Frontal cortex (tissue), 4 donors: ENCODE data around the gene ANKRD6. TPM values are rescaled to one million over a fixed set of nuclear protein-coding genes. Genes with fewer than 3 reads are reported as not detected.

Source experiments
- DNase-seq, 2 donors: peaks; one replicate each; pipeline ENCODE4 v3.0.0; 2012; ENCODE audit warnings: low spot score in 2 of 2
- FAIRE-seq: peaks from 2 replicates; lab custom pipeline; 2012; peaks lifted over from hg19 to GRCh38; lab: Jason Lieb, UNC
- small RNA-seq: library from RNA; depleted of rRNA; stranded (forward); fragments of <200 nt; gene quantifications from one replicate; pipeline ENCODE3, GENCODE V24; 2014
- total RNA-seq: library from RNA; depleted of rRNA; stranded (reverse); fragments of >200 nt; gene quantifications from one replicate; pipeline ENCODE4 v1.2.3, GENCODE V29; 2014
- donor health status: control.
- donor health status: control.
- donor health status: control.

ANKRD6 gene
- total RNA-seq, 1 donor from 2014 or later, result 28.9 TPM

DNA sequence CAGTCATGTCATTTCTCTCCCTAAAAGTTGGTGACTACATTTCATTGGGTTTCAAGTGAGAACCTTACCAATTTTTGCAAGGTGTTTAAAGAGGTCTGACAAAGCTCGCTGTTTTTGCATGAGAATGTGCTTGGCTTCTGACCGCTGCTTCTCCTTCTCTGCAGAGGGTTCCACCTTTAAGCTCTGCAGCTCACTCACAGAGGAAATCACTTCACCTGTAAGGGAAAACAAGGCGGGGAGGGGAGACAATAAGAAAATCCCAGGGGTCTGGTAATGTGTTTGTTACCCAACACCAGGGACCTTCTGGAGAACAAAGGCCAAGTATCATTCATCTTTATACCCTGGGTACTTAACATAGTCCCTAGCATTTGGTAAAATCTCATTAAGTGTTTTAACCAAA, 245.6 kb downstream of the ANKRD6 start:
- DNase-seq (no peak), FAIRE-seq (no peak)

DNA sequence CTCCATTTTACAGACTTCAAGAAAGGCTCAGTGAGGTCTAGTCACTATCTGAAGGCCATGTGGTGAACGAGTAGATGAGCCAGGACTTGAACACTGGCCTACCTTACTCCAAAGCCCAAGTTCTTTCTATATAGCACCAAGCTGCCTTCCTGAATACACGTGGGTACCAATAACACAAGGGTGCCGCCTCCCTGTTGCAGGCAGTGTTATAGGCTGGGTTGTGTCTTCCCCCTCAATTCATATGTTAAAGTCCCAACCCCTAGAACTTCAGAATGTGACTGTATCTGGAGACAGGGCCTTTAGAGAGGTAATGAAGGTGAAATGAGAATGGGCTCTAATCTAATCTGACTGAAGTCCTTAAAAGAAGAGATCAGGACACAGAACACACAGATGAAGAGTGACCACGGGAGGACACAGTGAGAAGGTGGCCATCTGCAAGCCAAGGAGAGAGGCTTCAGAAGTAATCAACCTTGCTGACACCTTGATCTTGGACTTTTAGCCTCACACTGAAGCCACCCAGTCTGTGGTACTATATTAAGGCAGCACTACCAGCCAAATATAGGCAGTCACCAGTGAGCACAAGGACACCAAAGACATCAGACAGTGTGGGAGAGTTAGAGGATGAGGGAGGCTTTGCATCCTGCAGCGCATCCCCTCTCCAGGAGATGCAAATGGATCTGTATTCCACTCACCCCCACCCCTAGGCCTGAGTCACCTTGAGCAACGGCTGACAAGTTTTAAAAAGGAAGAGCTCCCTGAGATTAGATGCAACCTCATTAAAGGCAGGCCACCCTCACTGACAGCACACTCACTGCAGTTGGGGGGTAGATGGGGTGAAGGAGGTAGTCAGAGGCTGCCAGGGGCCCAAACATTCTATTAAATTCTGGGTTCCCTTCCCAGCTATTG, 246.5 kb downstream of the ANKRD6 start:
- FAIRE-seq, result no peak
- DNase-seq, result no peak

DNA sequence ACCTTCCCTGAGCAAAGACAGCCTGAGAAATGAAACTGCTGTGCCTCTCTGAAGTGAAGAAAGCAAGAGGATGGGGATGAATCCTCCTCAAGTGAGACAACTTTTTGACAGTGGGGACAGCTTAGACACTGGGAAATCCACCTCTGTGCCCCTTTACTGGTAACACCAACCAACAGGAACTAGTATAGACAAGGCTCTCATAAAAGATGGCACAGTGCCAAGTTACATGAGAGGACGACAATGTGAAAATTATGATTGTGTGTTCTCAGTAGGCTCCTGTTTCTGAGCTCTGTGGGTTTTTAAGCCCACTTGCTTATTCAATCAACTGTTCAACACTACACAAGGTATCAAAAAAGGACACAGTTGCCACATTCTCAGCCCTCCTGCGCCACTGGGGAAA, 247.2 kb downstream of the ANKRD6 start:
- DNase-seq (no peak), FAIRE-seq (no peak)

DNA sequence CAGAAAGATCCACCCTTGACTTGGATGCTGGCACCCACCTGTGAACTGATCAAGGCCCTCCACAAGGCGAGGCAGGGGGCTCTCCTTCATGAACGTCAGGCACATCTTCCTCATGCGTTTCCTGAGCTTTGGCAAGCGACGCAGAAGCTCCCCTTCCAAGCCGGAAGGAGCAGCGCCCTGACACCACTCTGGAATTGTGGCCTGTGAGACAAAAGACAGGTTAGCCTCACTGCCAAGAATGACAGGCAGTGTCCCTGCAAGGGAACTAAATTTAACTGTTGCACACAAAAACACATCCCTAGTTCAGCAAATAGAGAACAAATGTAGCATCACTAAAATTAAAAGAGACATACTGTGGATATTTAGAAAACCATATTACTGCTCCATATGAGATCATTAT, 247.6 kb downstream of the ANKRD6 start:
- no peak for FAIRE-seq
- no peak for DNase-seq

DNA sequence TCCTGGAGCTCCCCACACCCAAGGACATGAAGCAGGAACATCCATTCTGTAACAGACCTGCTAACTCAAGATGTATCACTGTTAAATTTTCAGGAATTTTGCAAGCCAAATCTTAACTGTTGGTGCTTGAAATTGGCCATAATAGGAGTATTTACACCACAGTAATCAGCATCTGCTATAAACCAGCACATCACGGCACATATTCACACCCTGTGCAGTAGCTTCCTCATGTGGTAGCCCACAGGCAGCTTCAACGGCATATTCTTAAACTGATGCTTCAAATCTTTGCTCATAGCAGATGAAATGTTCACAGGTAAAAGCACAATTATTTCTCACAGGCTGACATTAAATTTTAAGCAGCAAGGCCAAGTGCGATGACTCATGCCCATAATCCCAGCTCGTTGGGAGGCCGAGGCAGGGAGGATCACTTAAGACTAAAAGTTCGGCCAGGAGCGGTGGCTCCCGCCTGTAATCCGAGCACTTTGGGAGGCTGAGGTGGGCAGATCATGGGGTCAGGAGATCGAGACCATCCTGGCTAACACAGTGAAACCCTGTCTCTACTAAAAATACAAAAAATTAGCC, 249.1 kb downstream of the ANKRD6 start:
- no peak for FAIRE-seq
- no peak for DNase-seq

DNA sequence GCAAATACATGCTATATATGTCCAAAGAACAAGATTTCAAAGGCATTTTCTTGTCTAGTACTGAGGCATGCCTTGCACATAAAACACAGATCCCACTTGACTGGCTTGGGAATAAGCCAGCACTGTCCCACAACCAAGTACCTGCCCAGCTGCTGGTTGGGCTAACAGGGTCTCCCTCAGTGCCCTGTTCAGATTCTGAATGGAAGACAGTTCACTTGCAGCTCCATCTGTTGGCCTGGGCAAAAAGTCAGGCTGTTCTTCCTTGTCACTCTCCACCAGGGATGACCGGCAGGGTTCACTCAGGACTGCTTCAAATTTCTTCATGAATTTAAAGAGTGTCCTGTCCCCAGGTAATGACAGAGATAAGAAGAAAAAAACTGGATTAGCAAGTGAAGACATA, 250.0 kb downstream of the ANKRD6 start:
- DNase-seq, result no peak
- FAIRE-seq, result no peak

Small RNAs within 50 kb of the gene (small RNA-seq; reads per million reads assigned to genes)
- not detected for gene RN7SL11P

Other genes starting within 250 kb of the ANKRD6 start
- not detected for gene GABRR1, start 215.8 kb upstream of the ANKRD6 start, total RNA-seq
- gene GABRR2, start 117.9 kb upstream of the ANKRD6 start, total RNA-seq, result under 0.01 TPM
- gene UBE2J1, start 80.4 kb upstream of the ANKRD6 start, total RNA-seq, result 64.0 TPM
- gene RRAGD, start 20.9 kb upstream of the ANKRD6 start, total RNA-seq, result 103 TPM
- gene LYRM2, start 205.6 kb downstream of the ANKRD6 start, total RNA-seq, result 24.1 TPM